Kidney capillary endothelial cell (primary cell): Measurements from ENCODE around the gene ARSB.

Experiments
- DNase-seq: peaks from one replicate; pipeline ENCODE4 v3.0.0-alpha.2; 2018; ENCODE audit warnings: low spot score

The ARSB gene

DNA sequence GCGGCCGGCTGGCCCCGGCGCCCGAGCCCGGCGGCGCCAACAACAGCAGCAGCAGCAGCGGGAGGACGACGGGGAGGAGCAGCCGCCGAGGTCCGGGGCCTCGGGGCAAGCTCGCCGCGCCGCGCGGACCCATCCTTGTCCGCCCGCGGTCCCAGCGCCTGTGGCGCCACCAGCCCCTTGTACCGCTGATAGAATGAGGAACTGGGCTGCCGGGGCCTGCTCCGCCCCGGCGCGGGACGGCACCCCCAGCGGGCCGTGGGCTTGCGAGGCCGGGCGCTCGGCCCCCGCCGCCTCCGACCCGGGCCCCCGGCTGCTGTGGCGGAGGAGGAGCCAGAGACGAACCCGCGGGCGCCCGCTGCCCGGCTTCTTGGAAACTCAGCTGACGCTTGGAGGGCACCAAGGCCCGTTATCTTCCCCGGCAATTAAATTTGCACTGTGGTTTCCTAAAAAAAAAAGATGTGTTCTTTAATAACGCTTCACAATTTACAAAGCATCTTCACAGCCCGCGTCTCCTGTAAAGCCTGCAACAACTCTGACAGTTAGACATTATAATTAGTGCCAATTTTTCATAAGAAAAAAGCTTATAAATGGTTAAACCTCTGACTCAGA, at the start of gene ARSB:
Gene ARSB (minus strand): TSS at position 195 of the 609 bp plus-strand sequence. CDS start 62 bp downstream, at position 133.
- no peak for DNase-seq

DNA sequence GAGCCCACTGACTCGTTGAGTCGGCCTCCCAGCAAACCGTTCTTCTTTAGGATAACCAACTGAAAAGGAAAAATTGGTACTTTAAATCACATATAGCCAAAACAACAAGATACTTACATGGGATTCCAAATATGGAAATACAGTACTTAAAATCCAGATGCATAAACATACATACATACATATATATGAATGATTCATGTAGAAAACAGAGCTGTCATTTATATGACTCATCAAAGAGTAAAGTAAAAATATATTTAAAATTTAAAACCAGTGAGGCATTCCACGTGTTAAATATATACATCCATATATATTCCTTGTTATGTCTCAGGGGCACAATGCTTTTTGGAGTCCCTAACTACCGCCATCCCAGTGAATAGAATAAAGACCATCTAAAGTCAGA, 47.7 kb upstream of the ARSB start:
- no peak for DNase-seq

DNA sequence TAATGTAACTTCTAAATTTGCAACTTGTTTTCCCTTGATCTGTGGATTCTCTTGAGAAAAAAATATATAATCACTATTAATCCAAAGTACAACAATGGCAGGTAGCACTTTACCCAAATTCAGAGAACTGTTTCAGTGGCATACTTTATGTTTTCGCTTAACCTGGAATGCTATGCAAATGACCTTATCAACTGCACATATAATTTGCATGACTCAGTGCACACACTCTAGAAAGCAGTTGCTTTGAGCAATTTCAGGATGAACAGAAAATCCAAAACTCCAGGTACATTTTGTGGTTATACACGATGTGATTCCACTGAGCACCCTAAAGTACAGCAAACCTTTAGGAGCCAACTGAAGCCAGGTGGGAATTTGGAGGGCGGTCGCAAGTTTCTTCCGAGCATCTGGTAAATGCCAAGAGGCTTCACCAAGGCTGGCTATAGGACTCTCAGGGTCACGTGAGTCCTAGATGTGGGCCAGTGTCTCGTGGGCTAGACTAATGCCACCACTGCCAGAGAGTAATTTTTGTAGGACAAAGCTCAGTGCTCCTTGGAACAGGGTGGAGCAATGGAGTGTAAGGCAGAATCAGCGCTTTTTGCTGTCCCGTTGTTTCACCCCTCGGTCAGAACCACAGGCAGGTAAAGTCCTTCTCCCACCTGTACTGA, 47.1 kb upstream of the ARSB start:
- no peak for DNase-seq

DNA sequence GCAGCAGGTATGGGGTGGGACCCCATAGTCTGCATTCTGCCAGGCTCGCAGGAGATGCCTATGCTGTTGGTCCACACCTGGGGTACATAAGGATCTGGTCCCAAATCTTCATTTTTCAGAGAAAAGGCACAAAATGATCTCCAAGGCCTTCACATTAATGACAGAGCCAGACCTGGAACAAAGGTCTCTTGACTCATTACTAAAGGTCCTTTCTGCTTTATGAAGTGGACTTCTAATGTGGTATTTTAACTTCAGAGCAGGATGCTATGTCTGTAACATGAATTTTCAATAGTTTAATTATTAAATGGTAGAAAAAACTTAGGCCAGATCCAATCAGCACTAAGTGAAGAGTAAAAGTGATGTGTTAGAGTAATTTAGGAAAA, 46.4 kb upstream of the ARSB start:
- DNase-seq = no peak

DNA sequence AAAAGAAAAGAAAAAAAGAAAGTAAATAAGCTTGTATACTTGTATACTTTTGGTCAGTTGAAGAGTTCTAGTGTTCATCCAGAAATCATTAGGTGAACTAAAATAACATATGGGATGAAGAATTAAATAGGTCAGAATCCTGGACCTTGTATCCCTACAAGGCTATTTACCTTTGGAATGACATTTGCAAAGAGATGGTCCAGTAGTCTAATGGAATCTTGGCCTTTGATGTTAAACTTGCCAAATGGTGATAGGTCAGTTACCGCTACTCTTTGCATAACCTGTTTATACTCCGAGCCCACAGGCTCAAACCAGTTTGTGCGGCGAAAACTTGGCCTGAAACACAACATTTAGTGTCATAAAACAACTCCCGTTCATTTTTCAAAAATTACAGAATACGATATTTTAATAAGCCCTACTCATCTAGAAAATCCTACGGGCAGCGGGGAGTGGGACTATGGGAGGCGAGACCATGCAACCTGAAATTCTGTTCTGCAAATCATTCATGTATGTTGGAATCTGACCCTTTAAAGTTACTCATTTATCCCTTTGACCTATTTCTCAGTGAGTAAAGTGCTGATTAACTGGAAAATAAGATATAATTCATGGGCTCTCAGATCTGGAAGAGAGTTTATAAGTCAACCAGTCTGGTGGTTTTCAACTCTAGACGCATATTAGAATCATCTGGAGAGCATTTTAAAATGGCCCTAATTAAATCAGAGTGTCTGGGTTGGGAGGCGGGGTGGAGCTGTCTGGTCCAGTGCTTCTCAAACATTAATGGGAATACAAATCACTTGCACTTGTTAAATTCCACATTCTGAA, 45.8 kb upstream of the ARSB start:
- DNase-seq = no peak

DNA sequence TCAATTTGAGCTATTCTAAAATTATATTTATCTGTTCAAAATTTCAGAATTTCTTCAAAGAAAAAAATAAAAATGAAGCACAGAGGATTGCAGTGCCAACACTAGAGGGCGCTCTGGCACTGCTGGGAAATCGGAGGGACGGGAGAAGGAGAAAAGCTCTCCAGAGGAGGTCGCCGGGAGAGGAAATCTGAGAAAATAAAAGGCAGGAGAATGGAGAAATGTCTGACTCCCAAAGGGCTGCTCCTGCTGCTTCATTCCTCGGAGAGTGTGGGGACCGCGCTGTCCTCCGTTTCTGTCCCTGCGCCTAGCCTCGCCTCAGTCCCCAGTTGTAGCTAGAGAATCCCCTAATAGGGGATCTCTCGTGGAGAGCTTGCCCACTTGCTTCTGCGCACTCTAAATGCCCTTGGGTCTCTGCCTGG, 40.0 kb upstream of the ARSB start:
- DNase-seq = peak; percentile 44

DNA sequence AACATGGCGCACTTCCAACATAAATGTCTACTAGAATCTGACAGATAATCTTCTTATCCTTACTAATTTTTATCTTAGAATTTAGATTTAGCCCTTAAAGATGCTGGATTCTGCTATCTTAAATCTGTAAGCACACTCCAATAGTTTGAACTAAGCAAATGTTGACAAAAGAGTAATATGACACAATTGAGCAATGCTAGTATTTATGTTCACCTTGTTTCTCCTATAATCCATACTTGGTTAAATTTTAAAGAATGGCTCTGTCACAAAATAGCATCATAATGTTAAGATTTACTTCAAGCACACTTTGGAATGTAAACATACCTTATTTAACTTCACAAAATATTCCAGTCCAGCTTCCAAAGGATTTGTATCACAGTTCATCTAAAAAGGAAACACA, 38.8 kb upstream of the ARSB start:
- DNase-seq = no peak

DNA sequence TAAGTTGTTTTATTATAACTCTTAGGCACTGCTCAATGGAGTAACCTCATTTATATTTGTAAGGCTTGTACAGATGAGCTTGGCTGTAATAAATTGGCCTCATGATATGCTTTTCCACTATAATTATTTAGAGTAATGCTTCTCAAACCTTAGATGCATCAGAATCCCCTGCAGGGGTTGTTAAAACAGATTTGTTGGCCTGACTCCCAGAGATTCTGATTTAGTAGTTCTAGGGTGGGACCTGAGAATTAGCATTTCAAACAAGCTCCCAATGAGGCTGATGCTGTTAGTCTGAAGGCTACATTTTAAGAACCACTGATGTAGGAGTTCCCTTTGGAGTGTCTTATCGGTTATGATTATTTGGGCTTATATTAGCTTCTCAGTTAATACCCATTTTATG, 38.2 kb upstream of the ARSB start:
- DNase-seq = no peak

DNA sequence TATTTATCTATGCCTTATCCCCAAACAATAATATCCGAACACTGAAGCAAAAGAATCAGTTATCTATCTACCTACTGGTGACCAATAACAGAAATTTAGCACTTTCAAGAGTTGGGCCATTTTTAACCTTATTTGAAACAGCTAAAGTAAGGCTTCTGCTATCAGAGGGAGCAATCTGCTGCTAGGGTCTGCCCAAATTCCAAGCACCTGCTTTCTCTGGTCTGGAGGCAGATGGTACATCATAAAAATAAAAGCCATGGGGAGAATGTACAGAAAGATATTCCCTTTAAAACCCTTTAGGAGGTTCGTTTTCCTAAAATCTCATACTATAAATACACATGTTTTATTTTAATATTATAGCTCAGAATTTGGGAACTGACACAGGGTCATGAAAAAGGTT, 37.7 kb upstream of the ARSB start:
- no peak for DNase-seq

DNA sequence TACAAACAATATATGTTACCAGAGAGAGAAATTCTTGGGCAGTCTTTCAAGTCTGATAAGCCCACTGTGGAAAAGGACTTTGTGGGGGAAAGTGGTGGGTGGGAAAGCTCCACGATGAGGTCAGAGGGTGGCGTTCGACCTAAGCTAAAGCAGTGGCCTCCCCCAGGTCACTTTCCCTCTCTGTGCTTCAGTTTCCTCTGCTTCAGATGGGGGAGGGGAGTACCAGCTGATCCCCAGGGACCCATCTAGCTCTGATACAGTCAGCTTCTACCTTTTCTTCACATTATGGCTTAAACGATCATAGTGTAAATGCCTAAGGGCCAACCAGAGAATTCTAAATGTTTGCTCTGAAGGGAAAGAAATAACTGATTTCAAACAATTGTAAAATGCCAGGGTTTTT, 36.6 kb upstream of the ARSB start:
- no peak for DNase-seq

DNA sequence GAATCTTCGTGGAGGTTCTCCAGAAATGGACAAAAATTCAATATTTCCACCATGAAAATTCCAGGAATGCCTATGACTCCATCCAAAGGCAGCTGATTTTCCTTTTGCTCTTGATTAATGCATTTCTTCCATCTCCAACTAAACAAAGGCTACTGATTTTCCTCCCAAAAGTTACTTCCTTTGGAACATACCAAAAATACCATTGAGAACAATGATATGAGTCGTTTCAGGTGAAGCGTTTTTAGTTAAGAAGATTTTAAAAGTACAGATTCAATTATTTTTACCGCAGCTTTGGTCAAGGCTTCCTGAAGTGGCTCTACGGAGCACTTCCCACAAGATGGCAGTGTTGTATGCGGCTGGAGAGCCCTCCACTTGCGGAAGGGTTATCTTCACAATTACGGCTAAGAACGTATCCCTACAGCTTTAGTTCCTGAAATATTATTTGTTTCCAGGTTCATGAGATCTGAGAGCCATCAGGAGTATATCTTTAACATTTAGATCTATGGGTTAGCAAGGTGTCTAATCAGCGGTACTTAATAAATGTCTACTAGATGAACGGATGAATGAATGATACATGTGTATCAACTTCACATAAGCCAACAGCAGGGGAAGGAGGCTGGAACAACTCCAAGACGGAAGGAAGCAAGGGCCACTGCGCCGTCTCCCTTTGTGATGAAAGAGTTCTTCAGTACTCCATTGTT, 35.9 kb upstream of the ARSB start:
- DNase-seq = peak; percentile 71

DNA sequence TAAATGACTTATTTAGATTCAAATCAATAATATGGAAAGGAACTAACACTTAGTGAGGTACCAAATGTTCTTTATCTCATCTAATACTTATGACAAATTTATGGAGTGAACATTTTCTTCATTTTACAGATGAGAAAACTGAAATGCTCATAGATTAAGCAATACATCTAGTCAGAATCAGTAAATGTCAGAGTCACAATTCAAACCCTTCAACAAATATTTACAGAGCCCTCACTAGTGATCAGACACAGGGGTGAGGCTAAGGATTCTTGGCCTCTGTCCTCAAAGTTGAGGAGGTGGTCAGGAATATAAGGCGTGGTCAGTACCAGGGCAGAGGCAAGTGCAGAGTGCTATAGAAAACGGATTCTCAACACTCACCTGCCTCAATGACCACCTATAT, 29.5 kb upstream of the ARSB start:
- no peak for DNase-seq

DNA sequence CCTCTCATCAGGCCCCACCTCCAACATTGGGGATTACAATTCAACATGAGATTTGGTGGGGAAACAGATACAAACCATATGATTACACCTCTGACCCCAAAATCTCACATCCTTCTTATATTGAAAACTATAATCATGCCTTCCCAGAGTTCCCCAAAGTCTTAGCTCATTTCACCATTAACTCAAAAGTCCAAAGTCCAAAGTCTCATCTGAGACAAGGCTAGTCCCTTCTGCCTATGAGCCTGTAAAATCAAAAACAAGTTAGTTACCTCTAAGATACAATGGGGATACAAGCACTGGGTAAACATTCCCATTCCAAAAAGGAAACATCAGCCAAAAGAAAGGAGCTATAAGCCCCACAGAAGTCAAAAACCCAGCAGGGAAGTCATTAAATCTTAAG, 26.8 kb upstream of the ARSB start:
- DNase-seq = no peak

DNA sequence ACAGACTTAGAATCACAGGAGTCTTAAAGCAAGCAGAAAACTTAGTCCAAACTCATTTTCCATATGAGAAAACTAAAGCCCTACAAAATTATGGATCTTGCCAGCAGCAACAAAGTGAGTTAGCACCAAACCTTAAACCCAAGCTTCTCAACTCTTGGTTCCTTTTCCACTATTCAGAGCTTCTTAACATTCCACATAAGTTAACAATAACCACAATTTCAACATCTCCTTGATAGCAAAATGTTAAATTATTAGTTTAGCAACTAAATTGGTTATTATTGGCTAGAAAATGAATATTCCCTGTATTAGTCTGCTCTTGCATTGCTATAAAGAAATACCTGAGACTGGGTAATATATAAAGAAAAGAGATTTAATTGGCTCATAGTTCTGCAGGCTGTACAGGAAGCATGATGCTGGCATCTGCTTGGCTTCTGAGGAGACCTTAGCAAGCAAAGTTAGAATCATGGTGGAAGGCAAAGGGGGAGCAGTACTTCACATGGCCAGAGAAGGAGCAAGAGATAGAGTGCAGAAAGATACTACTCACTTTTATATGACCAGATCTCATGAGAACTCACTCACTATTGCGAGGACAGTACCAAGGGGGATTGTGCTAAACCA, 26.2 kb upstream of the ARSB start:
- DNase-seq = no peak

DNA sequence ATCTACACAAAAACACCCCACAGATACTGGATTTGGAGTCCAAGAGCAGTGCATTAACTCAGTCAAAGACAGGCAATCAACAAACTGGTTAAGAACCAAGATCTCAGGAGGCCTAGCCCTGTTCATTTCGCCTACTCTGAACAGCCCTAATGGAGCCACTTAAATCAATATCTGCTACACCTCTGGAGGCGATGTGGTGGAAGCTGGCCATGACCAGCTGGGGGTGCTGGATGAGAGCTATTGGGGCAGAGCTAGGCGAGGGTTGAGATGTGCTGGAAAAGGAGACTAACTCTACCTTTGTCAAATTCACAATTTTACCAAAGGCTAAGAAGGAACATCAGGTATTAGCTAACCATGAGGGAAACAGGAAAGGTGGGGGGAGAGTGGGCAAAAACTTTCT, 23.3 kb upstream of the ARSB start:
- no peak for DNase-seq

DNA sequence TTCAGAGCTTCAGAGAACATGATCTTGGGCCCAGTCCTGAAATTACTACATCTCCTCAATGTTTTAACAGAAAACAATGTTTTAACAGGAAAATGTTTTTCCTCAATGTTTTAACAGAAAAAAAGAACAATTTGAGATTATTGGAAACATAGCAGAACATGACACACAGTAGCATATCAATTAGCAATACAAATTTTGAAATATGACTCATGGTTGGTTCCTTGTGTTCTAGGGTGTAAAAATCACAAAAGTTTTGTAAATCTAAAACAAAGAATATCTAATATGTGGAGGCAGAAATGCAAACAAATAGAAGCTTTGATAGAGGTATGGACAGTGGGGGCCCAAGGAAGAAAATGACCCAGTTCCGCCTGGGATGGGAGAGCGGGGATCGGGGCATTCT, 22.8 kb upstream of the ARSB start:
- DNase-seq = no peak

DNA sequence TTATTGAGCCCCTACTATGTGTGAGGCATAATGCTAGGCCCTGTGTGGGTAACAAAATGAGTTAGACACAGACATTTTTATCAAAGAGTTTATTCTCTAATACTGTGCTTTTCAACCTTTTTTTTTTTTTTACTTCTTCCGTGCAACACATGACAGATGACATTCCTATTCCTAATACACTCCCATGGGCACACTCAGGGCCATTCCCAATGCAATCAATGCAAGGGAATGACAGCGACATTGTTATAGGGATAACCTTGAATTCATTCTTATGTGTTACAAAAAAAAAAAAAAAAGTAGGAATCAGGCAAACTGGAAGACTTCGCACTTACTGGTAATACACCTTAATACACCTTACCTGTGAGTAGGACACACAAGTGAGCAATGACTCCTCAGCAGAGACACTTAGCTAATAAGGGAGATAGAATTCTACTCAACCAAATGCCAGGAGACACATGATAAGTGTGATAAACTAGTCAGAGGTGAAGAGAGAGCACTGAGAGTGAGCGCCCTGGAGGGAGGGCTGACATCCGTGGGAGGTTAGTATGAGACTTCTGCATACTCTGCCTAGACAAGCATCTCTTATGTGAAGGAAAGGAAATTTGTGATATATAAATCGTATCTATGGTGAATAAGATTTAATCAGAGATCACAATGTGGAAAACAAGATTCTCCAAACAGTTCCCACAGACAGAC, 21.0 kb upstream of the ARSB start:
- no peak for DNase-seq

DNA sequence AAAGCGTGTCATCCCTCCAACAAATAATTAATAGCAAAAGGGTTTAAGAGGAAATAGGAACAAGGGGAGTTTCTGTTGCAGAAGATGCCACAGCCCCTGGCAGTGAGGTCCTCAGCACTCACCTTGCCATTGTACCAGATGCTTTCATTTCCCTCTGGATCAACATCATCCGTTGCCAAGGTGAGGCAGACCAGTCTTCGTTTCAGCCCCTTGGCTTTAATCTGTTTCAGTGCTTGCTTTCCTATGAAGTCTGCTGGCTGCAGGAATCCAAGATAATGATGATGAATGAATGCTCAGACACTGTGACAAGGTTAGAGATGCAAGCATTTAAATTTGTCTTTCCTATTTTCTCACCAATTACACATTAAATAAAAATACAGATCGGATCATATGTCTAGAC, 20.0 kb upstream of the ARSB start:
- DNase-seq = no peak

DNA sequence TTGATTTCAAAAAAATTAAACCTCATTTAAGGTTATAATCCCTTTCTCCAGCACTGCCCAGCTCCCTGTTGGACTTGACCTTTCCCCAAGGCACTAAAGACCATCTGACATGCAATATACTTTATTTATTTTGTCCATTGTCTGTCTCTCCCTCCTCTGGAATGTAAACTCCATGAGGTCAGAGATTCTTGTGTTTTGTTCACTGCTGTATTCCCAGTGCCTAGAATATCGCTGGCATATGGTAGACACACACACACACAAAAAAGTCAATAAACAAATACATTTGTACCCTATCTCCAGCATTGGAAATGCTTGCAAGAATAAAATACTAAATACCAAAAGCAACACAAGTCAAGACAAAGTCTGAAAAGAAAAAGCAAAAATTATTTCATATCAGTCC, 17.3 kb upstream of the ARSB start:
- no peak for DNase-seq

DNA sequence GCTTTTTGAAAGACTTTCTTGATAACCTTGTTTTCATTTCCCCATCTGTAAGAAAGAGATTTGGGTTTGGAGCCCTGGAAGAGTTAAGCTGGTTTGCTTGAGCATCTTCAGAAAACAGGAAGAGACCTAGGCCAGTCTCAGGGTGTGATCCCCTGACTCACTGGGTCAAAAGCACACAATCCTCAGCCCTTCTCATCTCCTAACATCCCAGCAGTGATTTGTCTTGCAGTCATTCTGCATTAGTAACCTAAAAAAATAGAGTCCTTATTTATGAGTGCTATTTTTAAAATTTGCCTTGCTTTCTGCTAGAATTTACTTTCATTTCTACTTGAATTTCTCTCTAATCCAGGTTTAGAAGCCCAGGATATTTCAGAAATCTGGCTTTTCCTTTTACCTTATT, 16.4 kb upstream of the ARSB start:
- no peak for DNase-seq

DNA sequence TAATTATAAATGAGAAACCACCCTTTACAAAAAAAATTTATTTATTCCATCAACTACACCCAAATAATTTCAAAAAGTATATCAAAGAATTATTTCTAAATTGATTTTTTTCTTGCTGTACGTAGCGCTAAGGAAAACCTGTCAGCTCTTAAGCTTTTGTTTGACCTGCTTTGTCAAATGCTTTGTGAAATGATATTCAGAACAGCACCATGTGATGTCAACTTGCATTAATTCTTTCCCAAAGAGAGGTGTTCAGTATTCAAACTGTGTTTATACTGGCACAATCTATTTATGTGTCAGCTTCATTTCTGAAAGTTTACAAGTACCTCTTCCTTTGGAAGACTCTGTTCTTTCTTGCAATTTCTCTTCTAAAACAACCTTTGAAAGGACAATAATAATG, 12.0 kb upstream of the ARSB start:
- no peak for DNase-seq

DNA sequence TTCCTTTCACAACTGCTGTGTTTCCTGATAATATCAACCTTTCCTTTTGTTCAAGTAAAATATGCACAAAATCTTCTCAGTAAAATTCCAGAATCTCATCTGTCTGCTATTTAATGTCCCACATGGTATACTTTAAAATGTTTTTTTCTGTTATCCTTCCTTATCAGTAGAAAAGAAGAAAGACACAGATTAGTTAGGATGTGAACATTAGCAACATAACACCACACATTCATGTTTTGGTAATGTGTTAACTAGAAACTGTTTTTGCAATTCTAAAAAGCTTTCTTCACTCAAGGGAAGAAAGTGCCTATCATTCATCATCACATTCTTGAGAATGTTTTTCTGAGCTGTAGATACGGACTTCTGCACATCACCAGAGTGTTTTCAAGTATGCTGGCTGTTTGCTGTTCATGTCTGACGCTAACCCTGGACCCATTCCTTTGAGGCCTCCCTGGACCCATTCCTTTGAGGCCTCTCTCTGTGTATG, 10.5 kb upstream of the ARSB start:
- no peak for DNase-seq
